KMS-11 (cell line): ENCODE results near the gene CACNA2D3.

Experiments
- H2AFZ ChIP-seq: fragments of 200-600 bp; sonication (generic); 2 replicates; pipeline ENCODE4 v1.6.1; 2016; ENCODE audit warnings: antibody characterized with exemption, mixed run types, low read depth
- H3K27ac ChIP-seq: fragments of 200-600 bp; sonication (generic); 2 replicates; pipeline ENCODE4 v1.6.1; 2016; ENCODE audit warnings: mild to moderate bottlenecking, mixed run types
- H3K27me3 ChIP-seq: fragments of 200-600 bp; sonication (generic); 2 replicates; pipeline ENCODE4 v1.6.1; 2017; ENCODE audit warnings: mild to moderate bottlenecking, low read depth, mixed run types, moderate library complexity; ENCODE audit not compliant: insufficient read depth
- H3K36me3 ChIP-seq: fragments of 200-600 bp; sonication (generic); 2 replicates; pipeline ENCODE4 v1.6.1; 2017; ENCODE audit warnings: mild to moderate bottlenecking, mixed run types; ENCODE audit not compliant: insufficient read depth
- H3K4me1 ChIP-seq: fragments of 200-600 bp; sonication (generic); 2 replicates; pipeline ENCODE4 v1.6.1; 2016; ENCODE audit warnings: mild to moderate bottlenecking, low read depth, mixed run types; ENCODE audit not compliant: poor library complexity, severe bottlenecking
- H3K4me2 ChIP-seq: fragments of 200-600 bp; sonication (generic); 2 replicates; pipeline ENCODE4 v1.7.0; 2016; ENCODE audit warnings: mild to moderate bottlenecking, mixed run types
- H3K4me3 ChIP-seq: fragments of 200-600 bp; sonication (generic); IDR thresholded peaks from 2 replicates; pipeline ENCODE4 v1.6.1; 2017; ENCODE audit warnings: low read depth, low read length, mixed read lengths; ENCODE audit not compliant: insufficient read depth
- H3K79me2 ChIP-seq: fragments of 200-600 bp; sonication (generic); 2 replicates; pipeline ENCODE4 v1.6.1; 2016; ENCODE audit warnings: low read depth, mixed run types; ENCODE audit not compliant: insufficient read depth
- H3K9ac ChIP-seq: fragments of 200-600 bp; sonication (generic); 2 replicates; pipeline ENCODE4 v1.6.1; 2016; ENCODE audit warnings: mild to moderate bottlenecking, mixed run types
- H4K20me1 ChIP-seq: fragments of 200-600 bp; sonication (generic); 2 replicates; pipeline ENCODE4 v1.6.1; 2016; ENCODE audit warnings: mild to moderate bottlenecking, mixed run types; ENCODE audit not compliant: insufficient read depth
- CTCF ChIP-seq: fragments of 200-600 bp; sonication (generic); conservative IDR thresholded peaks from 2 replicates; pipeline ENCODE4 v1.6.1; 2017; ENCODE audit warnings: low read depth, mild to moderate bottlenecking, antibody characterized with exemption, low read length, moderate library complexity, mixed read lengths

The CACNA2D3 gene

GRCh38 chr3:54744291-54744690, 621.9 kb downstream of the CACNA2D3 start:
- no peak overlapping the region for H3K4me2 ChIP-seq
- no peak for TF ChIP-seq CTCF
- no peaks in the 10 kb centered on the region for H3K36me3 ChIP-seq
- H3K79me2 ChIP-seq: no peaks in the 10 kb centered on the region
- H2AFZ ChIP-seq: no peak overlapping the region
- H3K4me1 ChIP-seq: no peaks in the 10 kb centered on the region
- no peak overlapping the region for H3K9ac ChIP-seq
- no peak overlapping the region for H3K4me3 ChIP-seq
- H3K27ac ChIP-seq: no peak overlapping the region
- H3K27me3 ChIP-seq: no peaks in the 10 kb centered on the region
- H4K20me1 ChIP-seq: no peaks in the 10 kb centered on the region

GRCh38 chr3:54745843-54746242, 623.5 kb downstream of the CACNA2D3 start:
- no peak overlapping the region for H3K4me3 ChIP-seq
- H3K4me2 ChIP-seq: no peak overlapping the region
- H3K9ac ChIP-seq: no peak overlapping the region
- no peak overlapping the region for H3K27ac ChIP-seq
- no peaks in the 10 kb centered on the region for H3K79me2 ChIP-seq
- H3K4me1 ChIP-seq: no peaks in the 10 kb centered on the region
- H3K36me3 ChIP-seq: no peaks in the 10 kb centered on the region
- no peaks in the 10 kb centered on the region for H3K27me3 ChIP-seq
- no peak for TF ChIP-seq CTCF
- no peaks in the 10 kb centered on the region for H4K20me1 ChIP-seq
- no peak overlapping the region for H2AFZ ChIP-seq

GRCh38 chr3:54746722-54747121, 624.4 kb downstream of the CACNA2D3 start:
- H4K20me1 ChIP-seq: no peaks in the 10 kb centered on the region
- no peak overlapping the region for H2AFZ ChIP-seq
- no peaks in the 10 kb centered on the region for H3K4me1 ChIP-seq
- H3K4me3 ChIP-seq: no peak overlapping the region
- H3K9ac ChIP-seq: no peak overlapping the region
- no peaks in the 10 kb centered on the region for H3K79me2 ChIP-seq
- no peaks in the 10 kb centered on the region for H3K27me3 ChIP-seq
- H3K27ac ChIP-seq: no peak overlapping the region
- no peaks in the 10 kb centered on the region for H3K36me3 ChIP-seq
- H3K4me2 ChIP-seq: no peak overlapping the region
- no peak for TF ChIP-seq CTCF

GRCh38 chr3:54755756-54756155, 633.4 kb downstream of the CACNA2D3 start:
- Histone ChIP-seq H3K27ac (no peak overlapping the region), H3K9ac (no peak overlapping the region), H3K4me1 (no peaks in the 10 kb centered on the region), H4K20me1 (no peaks in the 10 kb centered on the region), H3K4me3 (no peak overlapping the region), H3K36me3 (no peaks in the 10 kb centered on the region), H2AFZ (no peak overlapping the region), H3K4me2 (no peak overlapping the region), H3K79me2 (no peaks in the 10 kb centered on the region), H3K27me3 (no peaks in the 10 kb centered on the region)
- TF ChIP-seq CTCF: no peak
